ENCODE results near the gene CDH12.

The CDH12 gene

GRCh38 chr5:21773456-21773855, 1079.7 kb downstream of the CDH12 start:
- no peaks in the 10 kb centered on the region for H3K79me2 ChIP-seq (ENCODE audit: insufficient read depth, low read length)
- H3K9ac ChIP-seq (ENCODE audit: low read length) = no peak overlapping the region
- H3K4me3 ChIP-seq (ENCODE audit: insufficient read depth, low read length, poor library complexity, severe bottlenecking) = no peak overlapping the region
- no peaks in the 10 kb centered on the region for H3K36me3 ChIP-seq (ENCODE audit: low read length)
- no peak overlapping the region for H2AFZ ChIP-seq (ENCODE audit: low read depth, low read length, severe bottlenecking)
- H3F3A ChIP-seq (ENCODE audit: insufficient read depth) = no peaks in the 10 kb centered on the region
- H4K20me1 ChIP-seq (ENCODE audit: low read depth, low read length) = no peaks in the 10 kb centered on the region
- TF ChIP-seq EZH2phosphoT487 (conservative IDR thresholded peaks at IDR 0.05; ENCODE audit: low read length) (no peak), CTCF (IDR thresholded peaks at IDR 0.05; ENCODE audit: insufficient read depth, low read length, poor library complexity, severe bottlenecking) (no peak)
- H3K27ac ChIP-seq (ENCODE audit: low read depth, low read length) = no peak overlapping the region
- no peak overlapping the region for H3K4me2 ChIP-seq (ENCODE audit: low read depth, low read length, poor library complexity, severe bottlenecking)
- H3K27me3 ChIP-seq (ENCODE audit: low read length) = no peaks in the 10 kb centered on the region
- no peaks in the 10 kb centered on the region for H3K9me2 ChIP-seq (replicated peaks; ENCODE audit: insufficient read depth, low read length)
- H3K9me3 ChIP-seq (ENCODE audit: insufficient read depth, low read length) = no peaks in the 10 kb centered on the region

- H3K79me2 ChIP-seq (ENCODE audit: insufficient read depth, low read length) = no peaks in the 10 kb centered on the region
- H3K36me3 ChIP-seq (ENCODE audit: low read length) = no peaks in the 10 kb centered on the region
- H3K4me3 ChIP-seq (ENCODE audit: insufficient read depth, low read length, poor library complexity, severe bottlenecking) = no peak overlapping the region
- no peak overlapping the region for H3K27ac ChIP-seq (ENCODE audit: low read depth, low read length)
- no peaks in the 10 kb centered on the region for H3K9me3 ChIP-seq (ENCODE audit: insufficient read depth, low read length)
- H3K9me2 ChIP-seq (replicated peaks; ENCODE audit: insufficient read depth, low read length) = no peaks in the 10 kb centered on the region
- no peaks in the 10 kb centered on the region for H3F3A ChIP-seq (ENCODE audit: insufficient read depth)
- no peaks in the 10 kb centered on the region for H4K20me1 ChIP-seq (ENCODE audit: low read depth, low read length)
- no peaks in the 10 kb centered on the region for H3K27me3 ChIP-seq (ENCODE audit: low read length)
- H2AFZ ChIP-seq (ENCODE audit: low read depth, low read length, severe bottlenecking) = no peak overlapping the region
- H3K4me2 ChIP-seq (ENCODE audit: low read depth, low read length, poor library complexity, severe bottlenecking) = no peak overlapping the region
- TF ChIP-seq EZH2phosphoT487 (conservative IDR thresholded peaks at IDR 0.05; ENCODE audit: low read length) (no peak), CTCF (IDR thresholded peaks at IDR 0.05; ENCODE audit: insufficient read depth, low read length, poor library complexity, severe bottlenecking) (no peak)
- H3K9ac ChIP-seq (ENCODE audit: low read length) = no peak overlapping the region
Measured at GRCh38 chr5:21765406-21765805, 1087.7 kb downstream of the CDH12 start.

- no peaks in the 10 kb centered on the region for H3K27me3 ChIP-seq (ENCODE audit: low read length)
- no peak overlapping the region for H3K9ac ChIP-seq (ENCODE audit: low read length)
- H3K9me2 ChIP-seq (replicated peaks; ENCODE audit: insufficient read depth, low read length) = no peaks in the 10 kb centered on the region
- H3K9me3 ChIP-seq (ENCODE audit: insufficient read depth, low read length) = no peaks in the 10 kb centered on the region
- no peaks in the 10 kb centered on the region for H3K36me3 ChIP-seq (ENCODE audit: low read length)
- no peak overlapping the region for H3K27ac ChIP-seq (ENCODE audit: low read depth, low read length)
- H3K4me2 ChIP-seq (ENCODE audit: low read depth, low read length, poor library complexity, severe bottlenecking) = no peak overlapping the region
- TF ChIP-seq EZH2phosphoT487 (conservative IDR thresholded peaks at IDR 0.05; ENCODE audit: low read length) (no peak), CTCF (IDR thresholded peaks at IDR 0.05; ENCODE audit: insufficient read depth, low read length, poor library complexity, severe bottlenecking) (no peak)
- no peak overlapping the region for H3K4me3 ChIP-seq (ENCODE audit: insufficient read depth, low read length, poor library complexity, severe bottlenecking)
- no peaks in the 10 kb centered on the region for H4K20me1 ChIP-seq (ENCODE audit: low read depth, low read length)
- H2AFZ ChIP-seq (ENCODE audit: low read depth, low read length, severe bottlenecking) = no peak overlapping the region
- no peaks in the 10 kb centered on the region for H3K79me2 ChIP-seq (ENCODE audit: insufficient read depth, low read length)
- no peaks in the 10 kb centered on the region for H3F3A ChIP-seq (ENCODE audit: insufficient read depth)
Measured at GRCh38 chr5:21739096-21739495, 1114.0 kb downstream of the CDH12 start.
